ENCODE data around the gene HSPA6. TPM values are rescaled to one million over a fixed set of nuclear protein-coding genes. Genes with fewer than 3 reads are reported as not detected.
"Not testable (repeated sequence)": the region's sequence is repeated elsewhere in the genome, so short reads cannot be mapped to it uniquely, and the experiment has no call there.

The HSPA6 gene
- total and polyA plus RNA-seq, 5 donors from 2014 or later: not detected

- peak overlapping the region; percentile 89 to 94 (median 92) for H3K4me3 Mint-ChIP-seq
- DNase-seq; H3K36me3 ChIP-seq (ENCODE audit: control insufficient read depth, insufficient read depth, low read length); H3K36me3 Mint-ChIP-seq; H3K9me3 Mint-ChIP-seq; H3K9me3 ChIP-seq (ENCODE audit: control insufficient read depth in 2 of 2, low read length in 2 of 2); ATAC-seq (ENCODE audit: low read depth in 2 of 2); H3K27me3 ChIP-seq (ENCODE audit: control insufficient read depth, insufficient read depth, low read length); H3K4me1 ChIP-seq (ENCODE audit: control insufficient read depth, insufficient read depth, low read length, poor library complexity, severe bottlenecking); H3K27ac ChIP-seq (ENCODE audit: insufficient read depth, low read length, poor library complexity, severe bottlenecking): not testable (repeated sequence)
- peak overlapping the region; percentile 77 for H3K4me3 ChIP-seq (ENCODE audit: low read depth, low read length)
- H3K27ac Mint-ChIP-seq: peak overlapping the region; percentile 78 to 97 (median 85)
- H3K4me1 Mint-ChIP-seq: peaks cover 4 to 18% (median 7%) of the 10 kb centered on the region in 4 donors
- peaks cover 52% of the 10 kb centered on the region for H3K27me3 Mint-ChIP-seq
Measured at GRCh38 chr1:161523041-161523816, 1.1 kb upstream of the HSPA6 start.

GRCh38 chr1:161524742-161525291, 477 bp downstream of the HSPA6 start:
- not testable (repeated sequence) for H3K9me3 ChIP-seq (ENCODE audit: control insufficient read depth in 2 of 2, low read length in 2 of 2); H3K36me3 ChIP-seq (ENCODE audit: control insufficient read depth, insufficient read depth, low read length); H3K36me3 Mint-ChIP-seq; H3K4me3 ChIP-seq (ENCODE audit: low read depth, low read length); H3K9me3 Mint-ChIP-seq; H3K4me1 ChIP-seq (ENCODE audit: control insufficient read depth, insufficient read depth, low read length, poor library complexity, severe bottlenecking); H3K27ac ChIP-seq (ENCODE audit: insufficient read depth, low read length, poor library complexity, severe bottlenecking); H3K27ac Mint-ChIP-seq; H3K27me3 ChIP-seq (ENCODE audit: control insufficient read depth, insufficient read depth, low read length)
- peaks cover 5 to 19% (median 8%) of the 10 kb centered on the region in 4 donors for H3K4me1 Mint-ChIP-seq
- peak in 1 of 3 donors; percentile 19 for DNase-seq
- peak overlapping the region; percentile 75 to 92 (median 86) for H3K4me3 Mint-ChIP-seq
- ATAC-seq (ENCODE audit: low read depth in 2 of 2): peak; percentile 7 to 14
- peaks cover 61% of the 10 kb centered on the region for H3K27me3 Mint-ChIP-seq

- not testable (repeated sequence) for H3K9me3 ChIP-seq (ENCODE audit: control insufficient read depth in 2 of 2, low read length in 2 of 2); ATAC-seq (ENCODE audit: low read depth in 2 of 2); DNase-seq; H3K27ac ChIP-seq (ENCODE audit: insufficient read depth, low read length, poor library complexity, severe bottlenecking); H3K4me3 ChIP-seq (ENCODE audit: low read depth, low read length); H3K27me3 ChIP-seq (ENCODE audit: control insufficient read depth, insufficient read depth, low read length); H3K36me3 Mint-ChIP-seq; H3K36me3 ChIP-seq (ENCODE audit: control insufficient read depth, insufficient read depth, low read length); H3K9me3 Mint-ChIP-seq; H3K4me1 ChIP-seq (ENCODE audit: control insufficient read depth, insufficient read depth, low read length, poor library complexity, severe bottlenecking); H3K27ac Mint-ChIP-seq
- Mint-ChIP-seq H3K4me1 (peaks cover 5 to 24% (median 13%) of the 10 kb centered on the region in 4 donors), H3K4me3 (peak overlapping the region in 3 of 4 donors; percentile 75 to 92 (median 89)), H3K27me3 (peaks cover 66% of the 10 kb centered on the region)
Measured at GRCh38 chr1:161525321-161525720, 981 bp downstream of the HSPA6 start.

- not testable (repeated sequence) for H3K9me3 ChIP-seq (ENCODE audit: control insufficient read depth in 2 of 2, low read length in 2 of 2); H3K36me3 Mint-ChIP-seq; H3K27me3 ChIP-seq (ENCODE audit: control insufficient read depth, insufficient read depth, low read length); H3K9me3 Mint-ChIP-seq; H3K27ac Mint-ChIP-seq; ATAC-seq (ENCODE audit: low read depth in 2 of 2); H3K36me3 ChIP-seq (ENCODE audit: control insufficient read depth, insufficient read depth, low read length); H3K4me3 ChIP-seq (ENCODE audit: low read depth, low read length); DNase-seq; H3K4me1 ChIP-seq (ENCODE audit: control insufficient read depth, insufficient read depth, low read length, poor library complexity, severe bottlenecking); H3K27ac ChIP-seq (ENCODE audit: insufficient read depth, low read length, poor library complexity, severe bottlenecking)
- Mint-ChIP-seq H3K27me3 (peaks cover 68% of the 10 kb centered on the region), H3K4me1 (peaks cover 10 to 25% (median 16%) of the 10 kb centered on the region in 4 donors), H3K4me3 (peak overlapping the region in 2 of 4 donors; percentile 16 to 41)
Measured at GRCh38 chr1:161525918-161526317, 1.6 kb downstream of the HSPA6 start.

DNA sequence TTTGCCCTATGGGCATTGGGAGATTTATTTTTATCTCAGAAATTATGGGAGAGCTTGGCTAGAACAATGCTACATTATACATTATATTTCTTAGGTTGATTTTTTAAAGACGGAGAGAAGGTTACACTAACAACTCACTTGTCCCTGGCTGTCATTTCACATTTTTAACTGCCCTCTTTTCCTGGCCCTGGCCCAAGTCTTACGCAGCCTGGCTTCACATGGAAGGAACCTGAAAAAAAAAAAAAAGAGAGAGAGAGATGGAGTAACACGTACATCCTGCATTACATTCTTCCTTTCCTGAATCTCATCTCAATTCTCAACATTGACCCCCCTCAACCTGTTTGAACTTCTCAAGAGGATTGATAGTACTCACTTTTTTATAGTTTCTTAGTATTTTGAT, 4.2 kb downstream of the HSPA6 start:
- Mint-ChIP-seq H3K27me3 (peaks cover 64% of the 10 kb centered on the region), H3K4me3 (peak overlapping the region in 1 of 4 donors; percentile 98), H3K4me1 (peaks cover 10 to 29% (median 19%) of the 10 kb centered on the region in 4 donors)
- not testable (repeated sequence) for H3K27me3 ChIP-seq (ENCODE audit: control insufficient read depth, insufficient read depth, low read length); H3K36me3 ChIP-seq (ENCODE audit: control insufficient read depth, insufficient read depth, low read length); H3K4me3 ChIP-seq (ENCODE audit: low read depth, low read length); H3K9me3 Mint-ChIP-seq; H3K27ac Mint-ChIP-seq; ATAC-seq (ENCODE audit: low read depth in 2 of 2); H3K27ac ChIP-seq (ENCODE audit: insufficient read depth, low read length, poor library complexity, severe bottlenecking); H3K9me3 ChIP-seq (ENCODE audit: control insufficient read depth in 2 of 2, low read length in 2 of 2); DNase-seq; H3K36me3 Mint-ChIP-seq
- peaks cover 14% of the 10 kb centered on the region for H3K4me1 ChIP-seq (ENCODE audit: control insufficient read depth, insufficient read depth, low read length, poor library complexity, severe bottlenecking)

- H3K36me3 Mint-ChIP-seq; H3K27me3 ChIP-seq (ENCODE audit: control insufficient read depth, insufficient read depth, low read length); H3K4me1 ChIP-seq (ENCODE audit: control insufficient read depth, insufficient read depth, low read length, poor library complexity, severe bottlenecking); H3K9me3 ChIP-seq (ENCODE audit: control insufficient read depth in 2 of 2, low read length in 2 of 2); H3K36me3 ChIP-seq (ENCODE audit: control insufficient read depth, insufficient read depth, low read length); ATAC-seq (ENCODE audit: low read depth in 2 of 2); H3K27ac ChIP-seq (ENCODE audit: insufficient read depth, low read length, poor library complexity, severe bottlenecking); DNase-seq; H3K9me3 Mint-ChIP-seq: not testable (repeated sequence)
- peak overlapping the region in 2 of 3 donors; percentile 91 to 97 for H3K27ac Mint-ChIP-seq
- peaks cover 56% of the 10 kb centered on the region for H3K27me3 Mint-ChIP-seq
- peaks cover 6 to 26% (median 13%) of the 10 kb centered on the region in 4 donors for H3K4me1 Mint-ChIP-seq
- peak overlapping the region; percentile 96 to 98 (median 98) for H3K4me3 Mint-ChIP-seq
- peak overlapping the region; percentile 83 for H3K4me3 ChIP-seq (ENCODE audit: low read depth, low read length)
Measured at GRCh38 chr1:161529463-161530104, 5.2 kb downstream of the HSPA6 start.

DNA sequence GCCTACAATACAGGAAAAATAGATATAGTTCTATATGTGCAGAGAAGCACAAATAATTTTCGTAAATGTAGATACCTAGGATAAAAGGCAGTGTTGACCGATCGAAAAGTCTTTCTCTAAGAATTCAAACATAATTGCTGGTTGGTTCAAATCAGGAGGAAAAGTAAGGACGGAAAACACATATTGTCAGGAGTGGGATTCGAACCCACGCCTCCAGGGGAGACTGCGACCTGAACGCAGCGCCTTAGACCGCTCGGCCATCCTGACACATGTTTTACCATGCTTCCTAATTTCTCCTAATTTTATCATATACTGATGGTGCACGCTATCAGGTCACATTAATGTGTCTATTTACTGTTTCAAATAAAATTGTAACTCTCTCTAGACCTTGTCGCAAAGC, 5.8 kb downstream of the HSPA6 start:
- peak; percentile 27 to 34 for ATAC-seq (ENCODE audit: low read depth in 2 of 2)
- not testable (repeated sequence) for H3K9me3 Mint-ChIP-seq; H3K27me3 ChIP-seq (ENCODE audit: control insufficient read depth, insufficient read depth, low read length); H3K4me1 ChIP-seq (ENCODE audit: control insufficient read depth, insufficient read depth, low read length, poor library complexity, severe bottlenecking); H3K36me3 ChIP-seq (ENCODE audit: control insufficient read depth, insufficient read depth, low read length); H3K36me3 Mint-ChIP-seq; H3K9me3 ChIP-seq (ENCODE audit: control insufficient read depth in 2 of 2, low read length in 2 of 2)
- peak; percentile 43 to 71 (median 59) for DNase-seq
- Mint-ChIP-seq H3K4me3 (peak overlapping the region; percentile 96 to 98 (median 98)), H3K4me1 (peaks cover 6 to 23% (median 13%) of the 10 kb centered on the region in 4 donors), H3K27me3 (peaks cover 52% of the 10 kb centered on the region), H3K27ac (peak overlapping the region; percentile 91 to 97 (median 97))
- Histone ChIP-seq H3K27ac (ENCODE audit: insufficient read depth, low read length, poor library complexity, severe bottlenecking) (peak overlapping the region; percentile 60), H3K4me3 (ENCODE audit: low read depth, low read length) (peak overlapping the region; percentile 83)

All from CD4-positive, CD25-positive, alpha-beta regulatory T cell (primary cell).